ENCODE results near the gene RAB31. TPM values are rescaled to one million over a fixed set of nuclear protein-coding genes. Genes with fewer than 3 reads are reported as not detected.

RAB31 gene
- total RNA-seq, 1 donor from 2014 or later, result 47.7 TPM

DNA sequence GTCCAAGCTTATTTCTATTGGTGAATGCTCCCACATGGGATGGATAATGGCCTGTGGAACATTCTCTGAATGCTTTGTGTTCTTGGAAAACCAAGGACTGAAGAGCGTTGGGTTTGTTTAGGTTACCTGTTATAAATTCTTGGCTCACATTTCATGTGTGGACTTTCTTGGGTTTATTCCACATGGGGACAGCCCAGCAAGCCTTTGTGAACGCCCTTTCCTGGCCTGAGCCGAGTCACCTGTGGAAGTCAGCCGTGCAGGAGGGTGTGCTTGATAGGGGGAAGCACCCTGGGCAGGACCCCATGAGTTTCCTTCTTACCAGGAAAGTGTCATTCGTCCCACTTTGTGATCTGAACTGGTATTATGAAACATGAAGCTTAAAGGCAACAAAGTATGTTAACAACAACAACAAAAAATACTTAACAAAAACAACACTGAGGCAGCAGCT is 4.1 kb downstream of the RAB31 start:
- no peak for FAIRE-seq
- H3K4me3 ChIP-seq (ENCODE audit: low read depth, low read length), result no peak overlapping the region
- peaks cover 1% of the 10 kb centered on the region for H3K36me3 ChIP-seq (ENCODE audit: control insufficient read depth, insufficient read depth, low read length)
- H3K27me3 ChIP-seq (ENCODE audit: control insufficient read depth, insufficient read depth, low read length), result no peaks in the 10 kb centered on the region
- no peak for DNase-seq (ENCODE audit: low read depth)
- TF ChIP-seq, protein P1, sequence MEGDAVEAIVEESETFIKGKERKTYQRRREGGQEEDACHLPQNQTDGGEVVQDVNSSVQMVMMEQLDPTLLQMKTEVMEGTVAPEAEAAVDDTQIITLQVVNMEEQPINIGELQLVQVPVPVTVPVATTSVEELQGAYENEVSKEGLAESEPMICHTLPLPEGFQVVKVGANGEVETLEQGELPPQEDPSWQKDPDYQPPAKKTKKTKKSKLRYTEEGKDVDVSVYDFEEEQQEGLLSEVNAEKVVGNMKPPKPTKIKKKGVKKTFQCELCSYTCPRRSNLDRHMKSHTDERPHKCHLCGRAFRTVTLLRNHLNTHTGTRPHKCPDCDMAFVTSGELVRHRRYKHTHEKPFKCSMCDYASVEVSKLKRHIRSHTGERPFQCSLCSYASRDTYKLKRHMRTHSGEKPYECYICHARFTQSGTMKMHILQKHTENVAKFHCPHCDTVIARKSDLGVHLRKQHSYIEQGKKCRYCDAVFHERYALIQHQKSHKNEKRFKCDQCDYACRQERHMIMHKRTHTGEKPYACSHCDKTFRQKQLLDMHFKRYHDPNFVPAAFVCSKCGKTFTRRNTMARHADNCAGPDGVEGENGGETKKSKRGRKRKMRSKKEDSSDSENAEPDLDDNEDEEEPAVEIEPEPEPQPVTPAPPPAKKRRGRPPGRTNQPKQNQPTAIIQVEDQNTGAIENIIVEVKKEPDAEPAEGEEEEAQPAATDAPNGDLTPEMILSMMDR (IDR thresholded peaks at IDR 0.05; ENCODE audit: insufficient read depth, low read length, severe bottlenecking), result no peak

DNA sequence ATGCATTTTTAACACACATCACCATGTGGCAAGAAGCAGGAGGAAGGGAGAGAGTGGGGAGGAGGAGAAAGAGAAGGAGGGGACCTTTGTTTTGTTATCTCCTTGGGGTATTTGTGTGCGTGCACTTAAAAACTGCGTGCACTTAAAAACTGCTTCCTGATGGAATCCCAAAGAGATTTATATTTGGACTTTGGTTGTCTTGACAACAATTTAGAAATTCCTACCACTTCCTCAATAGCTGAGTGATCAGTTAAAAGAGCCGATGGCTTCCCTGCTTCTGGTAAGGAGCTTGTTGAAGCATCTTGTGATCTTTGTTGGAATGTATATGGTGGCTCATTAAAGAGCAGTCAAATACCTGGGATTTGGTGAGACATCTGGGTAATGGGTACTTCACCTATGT is 4.5 kb downstream of the RAB31 start:
- no peak overlapping the region for H3K4me3 ChIP-seq (ENCODE audit: low read depth, low read length)
- TF ChIP-seq, protein P1 (IDR thresholded peaks at IDR 0.05; ENCODE audit: insufficient read depth, low read length, severe bottlenecking), result no peak
- H3K36me3 ChIP-seq (ENCODE audit: control insufficient read depth, insufficient read depth, low read length), result peaks cover 1% of the 10 kb centered on the region
- no peaks in the 10 kb centered on the region for H3K27me3 ChIP-seq (ENCODE audit: control insufficient read depth, insufficient read depth, low read length)
- DNase-seq (ENCODE audit: low read depth) (no peak), FAIRE-seq (no peak)

DNA sequence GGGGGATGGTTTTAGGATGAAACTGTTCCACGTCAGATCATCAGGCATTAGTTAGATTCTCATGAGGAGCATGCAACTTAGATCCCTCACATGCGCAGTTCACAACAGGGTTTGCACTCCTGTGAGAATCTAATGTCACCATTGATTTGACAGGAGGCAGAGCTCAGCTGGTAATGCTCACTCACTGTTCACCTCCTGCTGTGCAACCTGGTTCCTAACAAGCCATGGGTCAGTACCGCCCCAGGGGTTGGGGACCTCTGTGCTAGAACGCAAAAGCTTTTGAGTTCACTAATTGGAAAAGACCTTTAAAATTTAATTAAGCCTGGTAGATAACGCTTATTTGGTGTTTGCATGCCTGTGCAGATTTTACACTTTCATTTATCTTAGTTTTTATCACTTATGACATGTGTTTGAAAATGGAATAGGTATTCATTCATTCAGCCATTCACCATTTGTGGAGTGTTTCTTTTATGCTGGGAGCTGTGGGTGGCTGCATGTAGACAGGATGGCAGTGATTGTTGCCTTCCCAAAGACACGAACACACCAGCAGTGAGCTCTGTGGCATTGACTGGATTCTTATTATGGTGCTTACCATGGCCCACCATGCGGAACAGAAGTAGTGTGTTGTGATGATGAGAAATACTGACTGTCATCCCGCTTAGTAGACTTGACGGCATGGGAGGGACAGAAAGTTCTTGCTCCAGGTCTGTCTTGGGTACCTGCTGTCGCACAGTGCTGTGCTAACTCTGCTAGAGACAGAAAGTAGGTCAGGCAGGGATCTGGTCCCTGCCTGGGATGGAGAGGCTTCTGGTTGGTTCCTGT is 6.4 kb downstream of the RAB31 start:
- Histone ChIP-seq H3K27me3 (ENCODE audit: control insufficient read depth, insufficient read depth, low read length) (no peaks in the 10 kb centered on the region), H3K36me3 (ENCODE audit: control insufficient read depth, insufficient read depth, low read length) (peaks cover 1% of the 10 kb centered on the region), H3K4me3 (ENCODE audit: low read depth, low read length) (no peak overlapping the region)
- FAIRE-seq (no peak), DNase-seq (ENCODE audit: low read depth) (no peak)
- TF ChIP-seq, protein P1 (IDR thresholded peaks at IDR 0.05; ENCODE audit: insufficient read depth, low read length, severe bottlenecking), result no peak

DNA sequence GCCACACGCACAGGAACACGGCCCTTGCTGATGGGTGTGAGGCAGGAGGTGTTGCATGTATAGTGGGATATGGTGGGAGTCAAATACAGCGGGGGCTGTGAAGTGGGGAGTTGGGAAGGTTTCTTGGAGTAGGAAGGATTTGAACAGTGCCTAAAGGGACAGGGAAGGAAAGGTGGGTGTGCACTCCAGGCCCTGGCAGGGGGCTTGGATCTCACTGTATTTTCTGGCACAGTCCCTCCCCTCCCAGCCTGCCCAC is 6.9 kb downstream of the RAB31 start:
- H3K36me3 ChIP-seq (ENCODE audit: control insufficient read depth, insufficient read depth, low read length), result peaks cover 1% of the 10 kb centered on the region
- no peaks in the 10 kb centered on the region for H3K27me3 ChIP-seq (ENCODE audit: control insufficient read depth, insufficient read depth, low read length)
- TF ChIP-seq, protein P1 (IDR thresholded peaks at IDR 0.05; ENCODE audit: insufficient read depth, low read length, severe bottlenecking), result no peak
- FAIRE-seq (no peak), DNase-seq (ENCODE audit: low read depth) (no peak)
- H3K4me3 ChIP-seq (ENCODE audit: low read depth, low read length), result no peak overlapping the region

DNA sequence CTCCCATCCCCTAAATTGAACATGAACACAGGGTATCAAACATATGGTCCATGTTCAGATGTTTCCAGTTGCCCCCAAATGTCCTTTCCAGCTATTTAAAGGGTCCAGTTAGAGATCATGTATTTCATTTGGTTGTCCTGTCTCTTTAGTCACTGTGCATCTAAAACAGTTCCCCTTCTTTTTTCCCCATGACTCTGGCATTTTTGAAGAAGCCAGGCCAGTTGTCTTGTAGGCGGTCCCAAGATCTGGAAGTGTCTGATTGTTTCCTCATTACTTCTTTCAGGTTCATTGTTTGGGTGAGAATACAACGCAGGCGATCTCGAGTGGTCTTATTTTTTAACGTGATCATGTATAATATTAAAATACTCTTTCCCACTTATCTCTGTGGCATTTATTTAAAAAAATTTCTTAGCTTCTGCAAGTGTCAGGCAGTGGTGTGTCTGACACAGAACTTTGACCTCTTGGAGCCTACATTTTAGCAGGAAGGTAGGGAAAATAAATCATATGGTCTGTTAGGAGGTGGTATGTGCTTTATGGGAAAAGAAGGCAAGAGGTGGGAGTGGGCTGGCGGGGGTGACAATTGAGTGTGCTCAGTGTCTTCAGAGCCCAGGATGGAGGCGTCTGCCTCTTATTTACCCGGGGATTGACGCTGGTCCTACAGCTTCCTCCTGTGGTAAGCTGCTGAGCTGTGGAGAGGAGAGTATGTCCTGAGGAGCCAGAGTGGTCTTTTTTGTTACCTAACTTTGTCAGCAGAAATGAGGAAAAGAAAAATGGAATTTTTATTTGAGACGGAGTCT is 8.1 kb downstream of the RAB31 start:
- DNase-seq (ENCODE audit: low read depth) (no peak), FAIRE-seq (no peak)
- TF ChIP-seq, protein P1 (IDR thresholded peaks at IDR 0.05; ENCODE audit: insufficient read depth, low read length, severe bottlenecking), result no peak
- Histone ChIP-seq H3K36me3 (ENCODE audit: control insufficient read depth, insufficient read depth, low read length) (peaks cover 6% of the 10 kb centered on the region), H3K4me3 (ENCODE audit: low read depth, low read length) (no peak overlapping the region), H3K27me3 (ENCODE audit: control insufficient read depth, insufficient read depth, low read length) (no peaks in the 10 kb centered on the region)
